Right ventricle myocardium superior (tissue), 1 donor: ENCODE results near the gene MAP3K5. TPM values are rescaled to one million over a fixed set of nuclear protein-coding genes. Genes with fewer than 3 reads are reported as not detected.
A peak's percentile ranks its signal among the peaks of the same experiment; 100 is the strongest.
"Not testable (repeated sequence)": the region's sequence is repeated elsewhere in the genome, so short reads cannot be mapped to it uniquely, and the experiment has no call there.

Experiments
- ATAC-seq: fragments of 200-7000 bp; cut with Tn5 transposase; one replicate; pipeline ENCODE4 v1.9.1; 2020; ENCODE audit warnings: mild to moderate bottlenecking; ENCODE audit not compliant: poor library complexity
- DNase-seq: peaks from one replicate; pipeline ENCODE4 v3.0.0-alpha.2; 2020
- intact Hi-C: fragments of 100-400 bp; cut with DNase I; formaldehyde crosslinking; loops from one replicate; pipeline ENCODE4 v1.11.2; 2022
- total RNA-seq: library from RNA; stranded (reverse); fragmentation: NEBNext Ultra II Directional; extraction: Animal tissue kit (Norgen Biotek cat#: 25700); gene quantifications from one replicate; pipeline ENCODE4 v1.2.1, GENCODE V29; 2021
- donor health status: DM: no; HTN: yes; CAD: no; lungs with severe emphysema.

Gene MAP3K5
- total RNA-seq, 1 donor from 2014 or later = 39.9 TPM

GRCh38 chr6:136761227-136761922, 30.9 kb downstream of the MAP3K5 start:
- DNase-seq (peak; percentile 56), ATAC-seq (peak; percentile 64)
- intact Hi-C loops = no loop called here

- intact Hi-C loops, DNase-seq: not testable (repeated sequence)
- peak; percentile 9 for ATAC-seq
Measured at GRCh38 chr6:136760781-136761180, 31.5 kb downstream of the MAP3K5 start.

DNA sequence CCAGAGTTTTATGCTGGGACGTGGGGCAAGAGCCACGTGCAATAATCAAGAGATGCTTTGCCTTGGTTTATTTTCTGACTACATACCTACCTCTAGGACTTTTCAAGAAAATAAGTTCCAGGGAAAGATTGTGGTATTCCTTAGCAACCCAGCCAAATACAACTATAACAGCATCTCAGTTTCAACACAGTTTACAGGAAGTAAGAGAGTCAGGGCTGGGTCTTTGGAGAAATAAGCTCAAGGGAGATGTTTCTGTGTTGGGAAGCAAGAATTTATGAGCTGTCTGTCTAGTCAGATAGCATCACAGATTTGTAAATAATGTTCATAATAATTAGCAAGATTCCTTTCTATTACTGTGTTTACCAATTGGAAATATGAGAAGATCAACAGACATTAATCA, 35.1 kb downstream of the MAP3K5 start:
- intact Hi-C loops = no loop called here
- DNase-seq = no peak
- no peak for ATAC-seq

DNA sequence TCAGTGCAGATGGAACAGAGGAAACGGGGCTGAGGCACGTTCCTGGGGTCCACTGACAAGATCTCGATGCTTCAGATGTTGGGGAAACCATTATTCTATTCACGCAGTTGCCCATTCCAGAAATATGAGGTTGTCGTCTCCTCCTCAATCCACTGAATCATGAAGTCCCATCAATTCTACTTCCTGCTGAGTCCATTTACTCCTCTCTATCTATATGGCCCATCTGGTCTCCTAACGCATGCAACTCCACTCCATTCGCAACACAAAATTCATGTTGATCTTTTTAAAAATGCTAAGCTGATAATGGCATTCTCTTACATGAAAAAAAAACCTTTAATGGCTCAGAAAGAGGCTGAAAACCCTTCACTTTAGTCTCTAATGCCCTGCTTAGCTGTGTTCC, 37.5 kb downstream of the MAP3K5 start:
- intact Hi-C loops = no loop called here
- DNase-seq (no peak), ATAC-seq (no peak)

DNA sequence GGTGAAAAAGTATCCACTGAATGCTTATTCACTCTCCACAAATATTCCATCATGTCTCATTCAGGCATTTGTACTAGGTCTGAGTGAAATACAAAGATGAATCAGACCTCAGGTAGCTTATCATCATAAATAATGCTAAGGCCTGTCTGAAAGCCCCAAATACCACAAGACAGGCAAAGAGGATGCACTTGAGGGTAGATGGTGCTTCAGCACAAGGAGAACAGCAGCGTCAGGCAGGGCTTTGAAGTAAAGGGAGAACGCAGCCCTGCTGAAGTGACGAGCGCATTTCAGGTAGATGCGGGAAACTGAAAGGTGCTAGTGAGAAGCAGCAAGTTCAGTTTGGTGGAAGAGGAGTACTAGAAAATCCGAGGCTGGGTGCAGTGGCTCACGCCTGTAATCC, 38.7 kb downstream of the MAP3K5 start:
- ATAC-seq = no peak
- DNase-seq = no peak
- intact Hi-C loops = no loop called here

- DNase-seq (no peak), ATAC-seq (peak; percentile 51)
- intact Hi-C loops = no loop called here
Measured at GRCh38 chr6:136752554-136752953, 39.7 kb downstream of the MAP3K5 start.

DNA sequence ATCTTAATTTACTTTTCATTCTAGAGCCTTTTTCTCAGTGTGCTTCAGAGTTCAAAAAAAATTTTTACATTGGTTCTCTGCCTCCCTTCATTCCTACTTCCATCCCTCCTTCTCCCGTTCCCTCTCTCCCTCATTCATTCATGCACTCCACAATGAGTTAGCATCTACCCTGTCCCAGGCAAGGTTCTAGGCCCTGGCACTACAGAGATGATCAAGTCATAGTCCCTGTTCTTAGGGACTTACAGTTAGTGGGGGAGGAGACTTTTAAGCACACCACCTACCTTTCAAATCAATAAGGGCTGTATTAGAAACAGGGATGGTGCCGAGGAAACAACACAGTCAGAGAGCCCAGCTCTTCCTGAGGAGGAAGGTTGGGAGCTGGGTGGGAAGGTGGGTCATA, 40.3 kb downstream of the MAP3K5 start:
- intact Hi-C loops = no loop called here
- ATAC-seq = no peak
- no peak for DNase-seq

DNA sequence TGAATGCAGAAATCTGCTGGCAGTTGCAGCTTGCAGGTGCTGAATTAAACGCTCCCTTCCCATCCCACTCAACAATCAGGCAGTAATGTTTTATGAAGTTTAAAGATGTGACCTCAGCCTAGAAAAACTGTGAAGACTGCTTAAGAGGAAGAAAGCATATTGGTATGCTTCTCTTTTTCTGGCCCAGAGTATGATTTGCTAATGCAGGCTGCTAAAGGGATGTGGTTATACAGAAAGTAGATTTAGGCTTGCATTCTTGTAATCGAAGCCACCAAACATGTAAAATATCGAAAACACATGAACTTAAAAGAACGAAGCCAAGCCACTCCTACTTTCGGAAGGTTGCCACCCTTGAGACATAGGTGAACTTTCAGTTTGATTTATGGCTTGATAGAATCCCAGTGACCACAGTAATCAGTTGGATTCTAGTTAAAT, 40.7 kb downstream of the MAP3K5 start:
- intact Hi-C loops = no loop called here
- peak; percentile 18 for ATAC-seq

DNA sequence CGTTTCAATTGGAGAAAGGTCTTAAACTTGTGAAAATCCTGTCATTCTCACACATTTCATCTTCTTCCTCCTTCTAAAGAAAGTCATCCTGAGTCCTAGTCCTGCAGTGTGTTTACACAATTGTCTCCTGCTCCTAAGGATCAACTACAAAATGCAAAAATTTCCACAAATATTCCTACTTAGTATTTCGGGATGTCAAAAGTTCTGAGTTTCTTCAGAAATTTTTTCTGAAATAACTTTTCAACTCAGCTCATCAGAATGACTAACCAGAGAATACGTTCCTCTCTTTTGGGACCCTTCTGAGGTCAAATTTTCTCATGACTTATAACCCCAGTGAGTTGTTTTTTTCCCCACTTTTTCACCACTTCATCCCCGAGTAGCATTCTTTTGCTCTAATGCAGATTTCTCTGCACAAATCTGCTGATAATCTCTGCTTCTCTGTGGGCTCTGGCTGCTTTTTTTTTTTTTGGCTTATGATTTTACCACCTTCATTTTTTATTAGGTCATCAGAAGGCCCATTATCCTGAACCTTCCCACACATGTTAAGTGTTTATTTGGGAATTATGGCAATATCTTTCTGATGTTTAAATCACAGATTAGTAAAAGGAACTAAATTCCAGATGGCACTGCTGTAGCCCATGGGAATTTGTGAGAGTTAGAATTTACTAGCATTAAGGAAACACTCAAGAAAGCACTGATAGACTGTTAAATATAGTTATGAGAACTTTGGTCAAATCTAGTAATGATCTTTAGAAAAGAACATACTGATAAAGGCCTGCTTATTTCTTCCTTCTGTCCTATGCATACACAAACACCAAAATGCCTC, 41.4 kb downstream of the MAP3K5 start:
- DNase-seq (no peak), ATAC-seq (peak; percentile 4)
- intact Hi-C loops = no loop called here

More for the DNA sequence above, 40.7 kb downstream of the MAP3K5 start:
- no peak for DNase-seq

GRCh38 chr6:136749359-136749997, 42.8 kb downstream of the MAP3K5 start:
- intact Hi-C loops = no loop called here
- no peak for ATAC-seq
- no peak for DNase-seq

GRCh38 chr6:136747507-136747906, 44.8 kb downstream of the MAP3K5 start:
- DNase-seq (no peak), ATAC-seq (no peak)
- intact Hi-C loops = no loop called here

GRCh38 chr6:136745300-136745699, 47.0 kb downstream of the MAP3K5 start:
- ATAC-seq (peak; percentile 60), DNase-seq (no peak)
- intact Hi-C loops = no loop called here

GRCh38 chr6:136744889-136745288, 47.4 kb downstream of the MAP3K5 start:
- intact Hi-C loops = no loop called here

DNA sequence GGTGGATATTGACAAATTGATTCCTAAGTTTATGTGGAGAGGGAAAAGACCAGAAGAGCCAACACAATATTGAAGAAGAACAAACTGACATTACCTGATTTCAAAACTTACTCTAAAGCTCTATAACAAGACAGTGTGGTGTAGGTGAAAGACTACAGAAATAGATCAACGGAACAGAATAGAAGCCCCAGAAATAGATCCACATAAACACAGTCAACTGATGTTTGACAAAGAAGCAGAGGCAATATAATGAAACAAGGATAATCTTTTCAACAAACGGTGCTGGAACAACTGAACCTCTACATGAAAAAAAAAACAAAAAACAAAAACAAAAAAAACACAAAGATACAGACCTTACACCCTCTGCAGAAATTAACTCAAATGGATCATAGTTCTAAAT, 50.2 kb downstream of the MAP3K5 start:
- intact Hi-C loops = no loop called here
- ATAC-seq (no peak), DNase-seq (no peak)

More at GRCh38 chr6:136744889-136745288, 47.4 kb downstream of the MAP3K5 start:
- DNase-seq = no peak
- peak; percentile 63 for ATAC-seq

DNA sequence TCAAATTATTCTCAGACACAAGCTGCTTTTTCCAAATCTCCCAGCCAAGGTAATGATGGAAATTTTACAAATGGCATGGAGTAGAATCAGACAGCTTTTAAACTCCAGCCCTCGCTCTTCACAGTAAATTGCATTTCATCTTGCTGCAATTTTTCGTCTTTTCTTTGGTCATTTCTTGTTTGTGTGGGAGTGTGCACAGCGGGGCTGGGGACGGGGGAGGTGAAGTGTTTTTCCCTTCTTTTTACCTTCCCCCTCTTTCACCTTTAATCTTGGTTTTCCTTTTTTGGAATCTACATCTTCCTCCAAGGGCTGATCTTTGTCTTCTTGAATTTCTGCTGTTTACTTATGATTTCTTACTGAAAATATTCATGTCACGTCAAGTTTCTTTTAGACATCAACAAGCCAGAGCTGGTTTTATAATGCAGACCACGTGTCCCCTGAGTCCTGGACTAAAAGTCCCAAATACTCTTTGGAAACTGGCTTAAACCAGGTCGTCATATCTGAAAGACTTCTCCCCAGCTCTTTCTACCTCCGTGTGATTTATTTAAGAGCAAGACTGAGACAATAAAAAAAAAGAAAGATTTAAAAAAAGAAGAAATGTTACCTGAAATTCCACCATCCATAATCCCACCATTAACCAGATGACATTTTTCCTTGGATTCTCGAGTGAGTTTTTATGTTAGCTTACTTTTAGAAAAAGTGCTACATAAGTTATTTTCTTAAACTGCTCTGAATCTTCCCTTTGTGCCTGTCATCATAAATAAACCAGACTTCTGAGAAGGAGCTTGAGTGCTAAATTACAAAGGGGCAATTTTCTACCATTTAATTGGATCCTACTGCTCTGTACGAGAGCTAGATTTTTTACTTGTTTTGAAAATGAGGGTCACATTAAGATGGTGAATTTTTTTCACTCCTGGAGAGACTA, 52.0 kb downstream of the MAP3K5 start:
- no peak for DNase-seq
- ATAC-seq = no peak

GRCh38 chr6:136739501-136739900, 52.8 kb downstream of the MAP3K5 start:
- intact Hi-C loops = no loop called here
- DNase-seq (no peak), ATAC-seq (no peak)

More for the DNA sequence above, 52.0 kb downstream of the MAP3K5 start:
- intact Hi-C loops = no loop called here

GRCh38 chr6:136739071-136739470, 53.2 kb downstream of the MAP3K5 start:
- intact Hi-C loops = no loop called here
- no peak for DNase-seq
- no peak for ATAC-seq

DNA sequence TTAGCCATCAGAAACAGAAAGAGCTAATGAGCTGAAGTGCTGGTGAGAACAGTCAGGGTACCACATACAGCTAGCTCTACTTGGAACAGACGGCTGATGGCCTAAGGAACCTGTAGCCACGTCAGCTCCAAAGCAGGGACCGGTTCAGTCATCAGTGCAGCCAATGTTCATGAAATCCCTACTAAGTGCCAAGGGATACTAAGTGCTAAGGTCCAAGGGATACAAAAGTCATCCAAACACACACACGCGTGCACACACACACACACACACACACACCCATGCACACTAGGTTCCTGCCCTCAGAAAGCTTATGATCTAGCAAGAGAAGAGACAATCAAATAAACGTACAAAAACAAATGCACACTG, 53.6 kb downstream of the MAP3K5 start:
- DNase-seq = no peak
- intact Hi-C loops = no loop called here
- peak; percentile 28 for ATAC-seq
